ENCODE measurements around the gene PLEKHG3. TPM values are rescaled to one million over a fixed set of nuclear protein-coding genes. Genes with fewer than 3 reads are reported as not detected.

PLEKHG3 gene
- total RNA-seq, 1 donor from 2014 or later, result 12.6 TPM

- H3K27me3 Mint-ChIP-seq (ENCODE audit: insufficient read depth, low read depth), result peaks cover 19% of the 10 kb centered on the region
- H3K9me3 ChIP-seq (ENCODE audit: low read depth), result no peaks in the 10 kb centered on the region
- TF ChIP-seq EZH2 (IDR thresholded peaks at IDR 0.05) (no peak), EZH2phosphoT487 (IDR thresholded peaks at IDR 0.05) (no peak)
- TF ChIP-seq, protein P1, sequence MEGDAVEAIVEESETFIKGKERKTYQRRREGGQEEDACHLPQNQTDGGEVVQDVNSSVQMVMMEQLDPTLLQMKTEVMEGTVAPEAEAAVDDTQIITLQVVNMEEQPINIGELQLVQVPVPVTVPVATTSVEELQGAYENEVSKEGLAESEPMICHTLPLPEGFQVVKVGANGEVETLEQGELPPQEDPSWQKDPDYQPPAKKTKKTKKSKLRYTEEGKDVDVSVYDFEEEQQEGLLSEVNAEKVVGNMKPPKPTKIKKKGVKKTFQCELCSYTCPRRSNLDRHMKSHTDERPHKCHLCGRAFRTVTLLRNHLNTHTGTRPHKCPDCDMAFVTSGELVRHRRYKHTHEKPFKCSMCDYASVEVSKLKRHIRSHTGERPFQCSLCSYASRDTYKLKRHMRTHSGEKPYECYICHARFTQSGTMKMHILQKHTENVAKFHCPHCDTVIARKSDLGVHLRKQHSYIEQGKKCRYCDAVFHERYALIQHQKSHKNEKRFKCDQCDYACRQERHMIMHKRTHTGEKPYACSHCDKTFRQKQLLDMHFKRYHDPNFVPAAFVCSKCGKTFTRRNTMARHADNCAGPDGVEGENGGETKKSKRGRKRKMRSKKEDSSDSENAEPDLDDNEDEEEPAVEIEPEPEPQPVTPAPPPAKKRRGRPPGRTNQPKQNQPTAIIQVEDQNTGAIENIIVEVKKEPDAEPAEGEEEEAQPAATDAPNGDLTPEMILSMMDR (IDR thresholded peaks at IDR 0.05), result no peak
- H3K9me3 Mint-ChIP-seq, result no peaks in the 10 kb centered on the region
- H3K9ac ChIP-seq, result no peak overlapping the region
- H3K27ac Mint-ChIP-seq, result no peak overlapping the region
- no peaks in the 10 kb centered on the region for H3K79me2 ChIP-seq (ENCODE audit: low read depth)
- H3F3A ChIP-seq (ENCODE audit: low read depth), result peaks cover 12% of the 10 kb centered on the region
- peak overlapping the region; percentile 16 for H3K4me3 Mint-ChIP-seq
- H3K4me2 ChIP-seq, result no peak overlapping the region
- no peak for DNase-seq (ENCODE audit: low spot score)
- peaks cover 51% of the 10 kb centered on the region for H3K4me1 Mint-ChIP-seq
- peaks cover 8% of the 10 kb centered on the region for H3K27me3 ChIP-seq
- H3K4me3 ChIP-seq, result no peak overlapping the region
- no peaks in the 10 kb centered on the region for H3K36me3 Mint-ChIP-seq
- no peaks in the 10 kb centered on the region for H4K20me1 ChIP-seq (ENCODE audit: low read depth)
- H3K27ac ChIP-seq, result no peak overlapping the region
- H2AFZ ChIP-seq (replicated peaks), result no peak overlapping the region
- H3K4me1 ChIP-seq, result peaks cover 45% of the 10 kb centered on the region
- no peaks in the 10 kb centered on the region for H3K36me3 ChIP-seq
Observed at GRCh38 chr14:64761441-64762043, 57.3 kb downstream of the PLEKHG3 start.

DNA sequence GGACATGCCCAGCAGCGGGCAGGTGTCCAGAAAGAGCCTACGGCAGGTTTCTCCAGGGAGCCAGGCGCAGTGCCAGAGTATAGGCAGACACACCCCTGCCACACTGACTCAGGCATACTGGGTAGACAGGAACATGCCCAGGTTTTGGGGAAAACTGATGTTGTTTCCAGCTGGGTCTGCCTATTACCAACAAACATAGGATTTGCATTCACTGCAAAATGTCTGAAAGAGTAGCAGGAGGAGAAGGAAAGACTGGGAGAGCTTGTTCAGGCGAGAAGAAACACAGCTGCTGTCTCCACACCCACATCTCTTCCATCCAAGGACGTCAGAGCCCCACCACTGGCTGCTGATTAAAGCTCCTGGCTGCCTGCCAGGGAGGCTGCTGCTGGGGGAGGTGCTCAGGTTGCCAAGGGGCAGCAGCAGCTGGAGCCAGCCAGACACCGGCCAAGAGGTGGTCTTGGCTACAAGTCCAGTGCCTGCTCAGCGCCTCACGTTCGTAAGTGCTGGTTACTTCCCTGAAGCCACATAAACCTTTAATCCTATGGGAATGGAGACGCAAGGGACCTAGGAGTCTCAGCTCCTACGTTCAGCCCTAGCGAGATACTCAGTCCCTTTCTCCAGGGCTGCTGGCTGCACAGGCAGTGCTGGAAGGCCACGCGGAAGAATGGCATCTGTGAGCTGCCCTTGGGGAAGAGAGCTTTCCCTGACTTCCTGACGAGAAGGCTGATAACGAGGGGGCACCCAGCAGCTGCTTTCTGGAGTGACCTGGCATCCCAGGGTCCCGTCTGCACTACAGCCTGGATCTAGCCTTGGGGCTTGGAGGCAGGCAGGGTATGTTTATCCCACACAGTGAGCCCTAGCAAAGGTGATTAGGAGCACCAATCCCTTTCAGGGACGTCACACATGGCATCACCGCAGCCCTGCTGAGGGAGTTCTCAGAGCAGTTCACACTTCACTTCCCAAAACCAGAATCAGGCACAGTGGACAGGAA, 58.1 kb downstream of the PLEKHG3 start:
- no peaks in the 10 kb centered on the region for H3K9me3 ChIP-seq (ENCODE audit: low read depth)
- peaks cover 12% of the 10 kb centered on the region for H3F3A ChIP-seq (ENCODE audit: low read depth)
- H4K20me1 ChIP-seq (ENCODE audit: low read depth), result no peaks in the 10 kb centered on the region
- H3K4me1 Mint-ChIP-seq, result peaks cover 53% of the 10 kb centered on the region
- H3K4me3 Mint-ChIP-seq, result no peak overlapping the region
- H3K27ac Mint-ChIP-seq, result peak overlapping the region; percentile 82
- TF ChIP-seq, protein P1 (IDR thresholded peaks at IDR 0.05), result no peak
- TF ChIP-seq EZH2 (IDR thresholded peaks at IDR 0.05) (no peak), EZH2phosphoT487 (IDR thresholded peaks at IDR 0.05) (no peak)
- DNase-seq (ENCODE audit: low spot score), result peak; percentile 53
- no peak overlapping the region for H3K9ac ChIP-seq
- no peak overlapping the region for H3K4me3 ChIP-seq
- H3K9me3 Mint-ChIP-seq, result no peaks in the 10 kb centered on the region
- H3K27me3 ChIP-seq, result peaks cover 8% of the 10 kb centered on the region
- no peak overlapping the region for H3K27ac ChIP-seq
- peak overlapping the region; percentile 19 for H3K4me2 ChIP-seq
- peaks cover 20% of the 10 kb centered on the region for H3K27me3 Mint-ChIP-seq (ENCODE audit: insufficient read depth, low read depth)
- no peaks in the 10 kb centered on the region for H3K36me3 Mint-ChIP-seq
- no peaks in the 10 kb centered on the region for H3K79me2 ChIP-seq (ENCODE audit: low read depth)
- H3K36me3 ChIP-seq, result no peaks in the 10 kb centered on the region
- no peak overlapping the region for H2AFZ ChIP-seq (replicated peaks)
- peaks cover 51% of the 10 kb centered on the region for H3K4me1 ChIP-seq

DNA sequence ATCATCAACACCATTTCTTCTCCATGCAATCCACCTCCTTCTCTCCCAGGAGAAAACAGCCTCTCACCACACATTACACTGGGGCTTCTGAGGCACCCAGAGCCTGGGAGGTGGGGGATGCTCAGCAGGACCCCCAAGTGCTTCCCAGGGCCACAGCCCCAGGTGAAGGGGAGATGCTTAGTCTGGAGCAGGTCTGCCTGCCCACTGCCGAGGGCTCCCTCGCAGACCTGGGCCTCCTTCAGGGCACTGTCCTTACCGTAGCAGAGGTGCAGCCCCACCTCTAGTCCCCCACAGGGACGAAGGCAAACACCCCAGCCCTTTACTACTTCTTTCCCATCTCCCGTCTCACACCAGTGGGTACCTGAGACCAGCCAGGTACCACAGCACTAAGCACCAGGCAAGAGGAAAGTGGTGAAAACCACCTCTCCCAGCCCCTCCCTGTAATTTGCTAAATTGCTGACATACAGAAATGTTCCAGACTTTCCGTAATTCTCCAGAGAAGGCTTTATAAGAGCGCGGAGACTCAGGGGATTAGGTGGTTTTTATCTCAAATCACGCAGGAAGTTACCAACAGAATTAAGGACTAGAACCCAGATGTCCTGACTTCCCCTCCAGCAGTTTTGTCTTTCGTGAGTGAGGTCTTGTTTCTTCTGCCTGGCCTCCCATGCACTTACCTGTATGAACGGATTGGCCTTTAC, 59.0 kb downstream of the PLEKHG3 start:
- Histone ChIP-seq H3K4me1 (peaks cover 46% of the 10 kb centered on the region), H3K27ac (no peak overlapping the region)
- peak overlapping the region; percentile 27 for H3K4me3 Mint-ChIP-seq

More for the DNA sequence above, 59.0 kb downstream of the PLEKHG3 start:
- no peaks in the 10 kb centered on the region for H3K9me3 Mint-ChIP-seq
- Histone ChIP-seq H3K36me3 (no peaks in the 10 kb centered on the region), H3K9ac (no peak overlapping the region), H3F3A (ENCODE audit: low read depth) (peaks cover 12% of the 10 kb centered on the region), H2AFZ (replicated peaks) (no peak overlapping the region), H3K4me3 (no peak overlapping the region), H3K9me3 (ENCODE audit: low read depth) (no peaks in the 10 kb centered on the region), H3K27me3 (peaks cover 8% of the 10 kb centered on the region), H4K20me1 (ENCODE audit: low read depth) (no peaks in the 10 kb centered on the region), H3K79me2 (ENCODE audit: low read depth) (no peaks in the 10 kb centered on the region), H3K4me2 (no peak overlapping the region)
- no peak for DNase-seq (ENCODE audit: low spot score)
- peaks cover 49% of the 10 kb centered on the region for H3K4me1 Mint-ChIP-seq
- peaks cover 20% of the 10 kb centered on the region for H3K27me3 Mint-ChIP-seq (ENCODE audit: insufficient read depth, low read depth)
- H3K36me3 Mint-ChIP-seq, result no peaks in the 10 kb centered on the region
- TF ChIP-seq EZH2phosphoT487 (IDR thresholded peaks at IDR 0.05), result no peak
- TF ChIP-seq EZH2 (IDR thresholded peaks at IDR 0.05), result no peak
- TF ChIP-seq, protein P1 (IDR thresholded peaks at IDR 0.05), result no peak
- peak overlapping the region; percentile 82 for H3K27ac Mint-ChIP-seq

All from neural progenitor cell (in vitro differentiated cells).